Measurements from ENCODE around the gene PHETA2. TPM values are rescaled to one million over a fixed set of nuclear protein-coding genes. Genes with fewer than 3 reads are reported as not detected.

The PHETA2 gene
- total and polyA plus RNA-seq, 2 of the 13 experiments (the other 11 are each of a cell fraction or from before 2014, with no cell fraction given), result 0.07 TPM; not detected in 1

- TF ChIP-seq GPBP1L1 (CRISPR knock-in tag; IDR thresholded peaks at IDR 0.05) (no peak), CCAR2 (optimal IDR thresholded peaks at IDR 0.05; ENCODE audit: low read depth, low read length) (no peak), ZNF660 (CRISPR knock-in tag; IDR thresholded peaks at IDR 0.05; ENCODE audit: borderline replicate concordance, low read depth) (no peak), GLI4 (CRISPR knock-in tag; IDR thresholded peaks at IDR 0.05; ENCODE audit: borderline replicate concordance) (no peak; the same call in 1 of the 2 replicates), HDAC1 (CRISPR knock-in tag; IDR thresholded peaks at IDR 0.05) (peak; percentile 82), ZNF331 (CRISPR knock-in tag; IDR thresholded peaks at IDR 0.05) (peak; percentile 73), SYNCRIP (IDR thresholded peaks at IDR 0.05; ENCODE audit: insufficient read depth, low read depth, low read length) (no peak), ZNF343 (CRISPR knock-in tag; IDR thresholded peaks at IDR 0.05) (no peak), ZNF407 (CRISPR knock-in tag; IDR thresholded peaks at IDR 0.05; ENCODE audit: not compliant biosample characterization) (no peak), ZNF296 (CRISPR knock-in tag; conservative IDR thresholded peaks at IDR 0.05) (no peak)
- TF ChIP-seq, protein P1, sequence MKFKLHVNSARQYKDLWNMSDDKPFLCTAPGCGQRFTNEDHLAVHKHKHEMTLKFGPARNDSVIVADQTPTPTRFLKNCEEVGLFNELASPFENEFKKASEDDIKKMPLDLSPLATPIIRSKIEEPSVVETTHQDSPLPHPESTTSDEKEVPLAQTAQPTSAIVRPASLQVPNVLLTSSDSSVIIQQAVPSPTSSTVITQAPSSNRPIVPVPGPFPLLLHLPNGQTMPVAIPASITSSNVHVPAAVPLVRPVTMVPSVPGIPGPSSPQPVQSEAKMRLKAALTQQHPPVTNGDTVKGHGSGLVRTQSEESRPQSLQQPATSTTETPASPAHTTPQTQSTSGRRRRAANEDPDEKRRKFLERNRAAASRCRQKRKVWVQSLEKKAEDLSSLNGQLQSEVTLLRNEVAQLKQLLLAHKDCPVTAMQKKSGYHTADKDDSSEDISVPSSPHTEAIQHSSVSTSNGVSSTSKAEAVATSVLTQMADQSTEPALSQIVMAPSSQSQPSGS (CRISPR knock-in tag; IDR thresholded peaks at IDR 0.05), result no peak; the same call in 1 of the 2 replicates
Observed at GRCh38 chr22:42079319-42080251, 5.5 kb downstream of the PHETA2 start, which contains the start of gene SMDT1 (continued).
